ENCODE results near the gene FHOD3. TPM values are rescaled to one million over a fixed set of nuclear protein-coding genes. Genes with fewer than 3 reads are reported as not detected.

Gene FHOD3
- total and polyA plus RNA-seq, 2 of the 13 experiments (the other 11 are each of a cell fraction or from before 2014, with no cell fraction given) = 0.07 TPM; not detected in 1

DNA sequence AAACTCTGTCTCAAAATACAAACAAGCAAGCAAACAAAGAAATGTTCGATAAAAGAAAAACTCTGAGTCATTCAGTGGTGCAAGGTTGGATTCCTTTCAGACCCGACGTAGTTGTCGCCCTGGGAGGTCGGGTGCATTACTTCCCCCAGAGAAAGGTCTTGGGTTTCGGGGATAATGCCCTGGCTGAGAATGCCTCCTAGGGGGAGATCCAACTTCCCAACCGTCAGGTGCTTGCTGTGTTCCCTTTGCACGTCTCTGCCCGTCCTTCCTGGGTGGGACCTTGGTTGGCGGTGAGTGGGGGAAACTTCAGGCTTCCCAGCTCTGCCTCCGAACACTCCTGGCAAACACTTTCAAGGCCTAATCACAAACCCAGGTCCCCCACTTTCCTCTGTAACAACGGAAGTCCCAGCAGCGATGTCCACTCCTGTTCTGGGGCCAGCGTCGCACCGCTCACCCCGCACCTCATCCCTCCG, 530.7 kb downstream of the FHOD3 start (continued):
- TF ChIP-seq MAX (IDR thresholded peaks at IDR 0.05) = no peak
- no peak for TF ChIP-seq CENPT (CRISPR knock-in tag; IDR thresholded peaks at IDR 0.05; ENCODE audit: low read depth)
- TF ChIP-seq ZNF737 (CRISPR knock-in tag; IDR thresholded peaks at IDR 0.05; ENCODE audit: borderline replicate concordance) = no peak
- no peak for TF ChIP-seq EEA1 (CRISPR knock-in tag; IDR thresholded peaks at IDR 0.05; ENCODE audit: borderline replicate concordance)
- TF ChIP-seq RFX5 (IDR thresholded peaks at IDR 0.05; ENCODE audit: low read depth, low read length) = no peak
- no peak for TF ChIP-seq ZNF503 (CRISPR knock-in tag; IDR thresholded peaks at IDR 0.05)
- TF ChIP-seq PAX8 (CRISPR knock-in tag; IDR thresholded peaks at IDR 0.05; ENCODE audit: borderline replicate concordance) = peak; percentile 28; the same call in 1 of the 2 replicates
- 0 out of 2 replicates have a peak, but pooled peaks have one; percentile 7 for TF ChIP-seq ZNF292 (CRISPR knock-in tag; IDR thresholded peaks at IDR 0.05; ENCODE audit: borderline replicate concordance, low read depth)
- peak; percentile 8; the same call in 1 of the 2 replicates for TF ChIP-seq SAP130 (CRISPR knock-in tag; IDR thresholded peaks at IDR 0.05; ENCODE audit: low read depth)
- no peak for TF ChIP-seq ZNF562 (CRISPR knock-in tag; IDR thresholded peaks at IDR 0.05; ENCODE audit: borderline replicate concordance)
- TF ChIP-seq FLYWCH1 (CRISPR knock-in tag; IDR thresholded peaks at IDR 0.05) = no peak
- no peak for TF ChIP-seq ZBTB33 (CRISPR knock-in tag; IDR thresholded peaks at IDR 0.05)
- no peak for TF ChIP-seq PBX3 (CRISPR knock-in tag; IDR thresholded peaks at IDR 0.05; ENCODE audit: borderline replicate concordance)
- TF ChIP-seq AFF4 (CRISPR knock-in tag; IDR thresholded peaks at IDR 0.05) = no peak
- TF ChIP-seq ZIK1 (CRISPR knock-in tag; IDR thresholded peaks at IDR 0.05; ENCODE audit: borderline replicate concordance, low read depth) = no peak
- no peak for TF ChIP-seq SMYD3 (CRISPR knock-in tag; IDR thresholded peaks at IDR 0.05)
- no peak for TF ChIP-seq FOXP1 (IDR thresholded peaks at IDR 0.05)
- TF ChIP-seq FOXP1 (CRISPR knock-in tag; IDR thresholded peaks at IDR 0.05) = no peak
- 0 out of 2 replicates have a peak, but pooled peaks have one; percentile 25 for TF ChIP-seq FOSL2 (CRISPR knock-in tag; IDR thresholded peaks at IDR 0.05)
- peak; percentile 26; the same call in 1 of the 2 replicates for TF ChIP-seq ZNF350 (CRISPR knock-in tag; IDR thresholded peaks at IDR 0.05; ENCODE audit: borderline replicate concordance, low read depth)

Data from HepG2 (cell line).